HepG2 (cell line): ENCODE measurements around the gene USB1. TPM values are rescaled to one million over a fixed set of nuclear protein-coding genes. Genes with fewer than 3 reads are reported as not detected.

Experiments used
- ATAC-seq: fragments of 200-7000 bp; cut with Tn5 transposase; 3 replicates; pipeline ENCODE4 v1.9.1; 2020; ENCODE audit warnings: mild to moderate bottlenecking, moderate library complexity
- BruUV-seq: library from RNA; stranded (reverse); fragments of 400-500 nt; replicated peaks from 2 replicates; lab custom pipeline; 2021; lab: Mats Ljungman, UMichigan
- CTCF ChIA-PET: fragments of 300-600 bp; formaldehyde crosslinking; extraction: SDS; loops from one replicate; lab custom pipeline; 2021; ENCODE audit warnings: low total read pairs, inconsistent platforms, low intra/inter-chr PET ratio; lab: Yijun Ruan, JAX
- POLR2A ChIA-PET: fragments of 350-600 bp; sonication (Branson Sonifier 250); formaldehyde crosslinking; loops from one replicate; lab custom pipeline; 2020; ENCODE audit warnings: antibody characterized with exemption, inconsistent platforms; lab: Yijun Ruan, JAX
- DNase-seq: peaks from one replicate; pipeline ENCODE4 v3.0.0-alpha.2; 2015; ENCODE audit warnings: low spot score
- FAIRE-seq: peaks from 3 replicates; lab custom pipeline; 2011; peaks lifted over from hg19 to GRCh38; lab: Jason Lieb, UNC
- H2AFZ ChIP-seq: one replicate; pipeline ENCODE4 v1.6.1; 2011; ENCODE audit warnings: low read length, inconsistent platforms
- H3K27ac ChIP-seq: fragments of 300-600 bp; 3 replicates; pipeline ENCODE4 v1.8.0; 2011; ENCODE audit warnings: mixed run types, mild to moderate bottlenecking, mixed read lengths, low read length, inconsistent platforms; ENCODE audit not compliant: insufficient read depth; ENCODE audit errors: extremely low read length
- H3K27me3 ChIP-seq, 2 experiments: fragments of 200-600 bp in 1 of 2; 2 replicates in 1 of 2; 3 replicates in 1 of 2; pipeline versions ENCODE4 v1.6.0 to v1.8.0; 2011; ENCODE audit warnings: low read length in 2 of 2, mild to moderate bottlenecking in 2 of 2, moderate library complexity in 2 of 2, inconsistent platforms in 1 of 2; ENCODE audit not compliant: insufficient read depth in 2 of 2, control insufficient read depth in 1 of 2
- H3K36me3 ChIP-seq, 2 experiments: fragments of 200-600 bp in 1 of 2; replicated peaks in 1 of 2; 2 replicates in 1 of 2; 3 replicates in 1 of 2; pipeline versions ENCODE4 v1.5.1 to v1.8.0; 2011; ENCODE audit warnings: low read length in 2 of 2, inconsistent platforms in 1 of 2; ENCODE audit not compliant: insufficient read depth in 2 of 2, control insufficient read depth in 1 of 2
- H3K4me1 ChIP-seq: 2 replicates; pipeline ENCODE4 v1.5.1; 2012; ENCODE audit warnings: low read length, inconsistent platforms; ENCODE audit not compliant: insufficient read depth
- H3K4me2 ChIP-seq: 2 replicates; pipeline ENCODE4 v1.6.0; 2011; ENCODE audit warnings: low read depth, low read length, inconsistent platforms
- H3K4me3 ChIP-seq, 3 experiments: fragments of 200-600 bp in 1 of 3; sonication (generic), shearing (Covaris generic) in 1 of 3; replicated peaks in 1 of 3; 2 replicates each; pipeline ENCODE4 v1.5.1; 2011 to 2016; ENCODE audit warnings: low read length in 3 of 3, inconsistent platforms in 2 of 3, low read depth in 2 of 3, mild to moderate bottlenecking in 2 of 3, control low read depth in 1 of 3, mixed read lengths in 1 of 3; ENCODE audit not compliant: insufficient read depth in 1 of 3
- H3K79me2 ChIP-seq: one replicate; pipeline ENCODE4 v1.6.1; 2011; ENCODE audit warnings: low read length, inconsistent platforms; ENCODE audit not compliant: insufficient read depth
- H3K9ac ChIP-seq: 2 replicates; pipeline ENCODE4 v1.6.0; 2011; ENCODE audit warnings: mild to moderate bottlenecking, low read depth, low read length, inconsistent platforms; ENCODE audit not compliant: insufficient read depth
- H3K9me3 ChIP-seq: 2 replicates; pipeline ENCODE4 v1.5.1; 2012; ENCODE audit warnings: mild to moderate bottlenecking, low read length
- H4K20me1 ChIP-seq: 2 replicates; pipeline ENCODE4 v1.6.0; 2011; ENCODE audit warnings: inconsistent platforms, mild to moderate bottlenecking, low read length, moderate library complexity; ENCODE audit not compliant: insufficient read depth
- AGO2 ChIP-seq: fragments of 200-400 bp; formaldehyde crosslinking; optimal IDR thresholded peaks from 2 replicates; pipeline ENCODE3; 2017; ENCODE audit warnings: mild to moderate bottlenecking, low read depth, low read length, moderate library complexity
- DZIP1 ChIP-seq: sonication (generic); formaldehyde crosslinking; IDR thresholded peaks from 2 replicates; pipeline ENCODE4 v1.5.0; 2020; ENCODE audit warnings: mild to moderate bottlenecking, missing genetic modification reagents
- HNF4A ChIP-seq: sonication (generic); formaldehyde crosslinking; IDR thresholded peaks from 2 replicates; pipeline ENCODE4 v1.4.0; 2020; ENCODE audit warnings: missing genetic modification reagents
- KDM2A ChIP-seq: sonication (generic); formaldehyde crosslinking; IDR thresholded peaks from 2 replicates; pipeline ENCODE4 v1.4.0; 2020; ENCODE audit warnings: low read depth, missing genetic modification reagents, borderline replicate concordance
- LCORL ChIP-seq, 2 experiments: fragments of 450-650 bp in 1 of 2; sonication (generic) in 1 of 2; formaldehyde crosslinking in 1 of 2; IDR thresholded peaks; 2 replicates each; pipeline versions ENCODE4 v1.5.0 to v1.6.1; 2017 to 2020; ENCODE audit warnings: antibody characterized with exemption in 1 of 2, missing genetic modification reagents in 1 of 2
- RXRA ChIP-seq: sonication (generic); formaldehyde crosslinking; IDR thresholded peaks from 2 replicates; pipeline ENCODE4 v1.5.1; 2020; ENCODE audit warnings: missing genetic modification reagents
- SALL2 ChIP-seq: sonication (generic); formaldehyde crosslinking; IDR thresholded peaks from 2 replicates; pipeline ENCODE4 v1.8.1; 2023; ENCODE audit warnings: mild to moderate bottlenecking, missing genetic modification reagents, inconsistent platforms
- YEATS2 ChIP-seq: sonication (generic); formaldehyde crosslinking; IDR thresholded peaks from 2 replicates; pipeline ENCODE4 v1.4.0; 2020; ENCODE audit warnings: missing genetic modification reagents, borderline replicate concordance
- ZBTB46 ChIP-seq: sonication (generic); formaldehyde crosslinking; IDR thresholded peaks from 2 replicates; pipeline ENCODE4 v1.4.0; 2020; ENCODE audit warnings: mild to moderate bottlenecking, missing genetic modification reagents, borderline replicate concordance
- ZNF280B ChIP-seq: sonication (generic); formaldehyde crosslinking; IDR thresholded peaks from 2 replicates; pipeline ENCODE4 v1.5.0; 2020; ENCODE audit warnings: missing genetic modification reagents, mild to moderate bottlenecking, borderline replicate concordance
- ZNF329 ChIP-seq: sonication (generic); formaldehyde crosslinking; IDR thresholded peaks from 2 replicates; pipeline ENCODE4 v1.9.0; 2021; ENCODE audit warnings: low read depth, mild to moderate bottlenecking, missing genetic modification reagents
- WGBS: methylation state at CpG from one replicate; pipeline ENCODE4 v1.1.6; 2017; ENCODE audit warnings: low lambda C conversion rate; 5-methylcytosine and 5-hydroxymethylcytosine counted together
- in situ Hi-C: cut with HindIII; loops from 2 replicates; pipeline ENCODE4 v1.10.0; 2017; ENCODE audit warnings: low pct_unique_long_range_greater_than_20kb; ENCODE audit not compliant: extremely low pct_ligation_motif_present
- intact Hi-C: fragments of 100-400 bp; cut with micrococcal nuclease; formaldehyde crosslinking; loops from one replicate; pipeline ENCODE4 v1.10.0; 2022; ENCODE audit not compliant: unreplicated experiment
- polyA plus RNA-seq, 8 experiments: library from polyadenylated mRNA; depleted of rRNA in 3 of 8; stranded (reverse) in 7 of 8; unstranded in 1 of 8; fragments of >200 nt; fragmentation: Illumina TruSeq in 4 of 8; extraction: Trizol in 4 of 8; gene quantifications; 2 replicates each; pipeline versions ENCODE4 v1.2.1 to v1.2.3, GENCODE V29; 2011 to 2016; ENCODE audit warnings: low read depth in 4 of 8, missing spikeins in 1 of 8, mixed read lengths in 1 of 8; ENCODE audit not compliant: insufficient read depth in 1 of 8
- total RNA-seq, 5 experiments: library from RNA; depleted of rRNA; stranded (reverse); fragments of >200 nt; fragmentation: Illumina TruSeq; extraction: Trizol; gene quantifications; 2 replicates each; pipeline ENCODE4 v1.2.3, GENCODE V29; 2016; ENCODE audit warnings: low read depth in 1 of 5

USB1 gene
- total and polyA plus RNA-seq, 2 of the 13 experiments (the other 11 are each of a cell fraction or from before 2014, with no cell fraction given): 16.7 to 65.4 TPM

GRCh38 chr16:57971848-57972247, 29.4 kb upstream of the USB1 start:
- in situ Hi-C loops (no loop called here), intact Hi-C loops (no loop called here)
- peaks cover 10 to 30% of the 10 kb centered on the region in 2 experiments; a peak in 4 of 5 replicates for H3K27me3 ChIP-seq
- no TSS peak for BruUV-seq
- no peaks in the 10 kb centered on the region for H3K36me3 ChIP-seq
- no peak overlapping the region for H3K4me2 ChIP-seq
- ChIA-PET CTCF (no interaction called here), POLR2A (no interaction called here)
- no peaks in the 10 kb centered on the region for H3K79me2 ChIP-seq
- no peaks in the 10 kb centered on the region for H3K4me1 ChIP-seq
- WGBS: 0% methylated on average over 1 of the region's 1 CpG
- no peak overlapping the region for H2AFZ ChIP-seq
- TF ChIP-seq LCORL (IDR thresholded peaks at IDR 0.05) (peak; percentile 53; the same call in 1 of the 2 replicates), LCORL (CRISPR knock-in tag; IDR thresholded peaks at IDR 0.05) (no peak), SALL2 (CRISPR knock-in tag) (no peak), KDM2A (CRISPR knock-in tag) (no peak), DZIP1 (CRISPR knock-in tag) (no peak)
- ATAC-seq (no peak), DNase-seq (no peak), FAIRE-seq (no peak)
- no peak overlapping the region for H3K27ac ChIP-seq
- H3K9ac ChIP-seq: no peak overlapping the region
- H3K9me3 ChIP-seq: no peaks in the 10 kb centered on the region
- no peak overlapping the region for H3K4me3 ChIP-seq
- H4K20me1 ChIP-seq: no peaks in the 10 kb centered on the region

- POLR2A ChIA-PET: no interaction called here
- Histone ChIP-seq H3K4me2 (no peak overlapping the region), H4K20me1 (no peaks in the 10 kb centered on the region), H2AFZ (no peak overlapping the region), H3K9ac (no peak overlapping the region), H3K36me3 (no peaks in the 10 kb centered on the region), H3K4me3 (no peak overlapping the region), H3K27me3 (peaks cover 10 to 30% of the 10 kb centered on the region in 2 experiments; a peak in 4 of 5 replicates), H3K27ac (no peak overlapping the region), H3K79me2 (no peaks in the 10 kb centered on the region), H3K4me1 (no peaks in the 10 kb centered on the region), H3K9me3 (no peaks in the 10 kb centered on the region)
- no peak for TF ChIP-seq ZNF280B (CRISPR knock-in tag)
- TF ChIP-seq YEATS2 (CRISPR knock-in tag): no peak
- TF ChIP-seq RXRA: no peak
- no peak for TF ChIP-seq ZNF329 (CRISPR knock-in tag)
- TF ChIP-seq HNF4A (CRISPR knock-in tag): no peak
- TF ChIP-seq AGO2: no peak
- no peak for TF ChIP-seq ZBTB46 (CRISPR knock-in tag)
- no TSS peak for BruUV-seq
- intact Hi-C loops: no loop called here
- DNase-seq (no peak), ATAC-seq (no peak), FAIRE-seq (no peak)
- CTCF ChIA-PET: no interaction called here
- in situ Hi-C loops: no loop called here
- WGBS: 10% methylated on average over 4 of the region's 4 CpGs
Observed at GRCh38 chr16:57972306-57972705, 28.9 kb upstream of the USB1 start.
